ENCODE measurements around the gene DNAL1.
A peak's percentile ranks its signal among the peaks of the same experiment; 100 is the strongest.

The DNAL1 gene

DNA sequence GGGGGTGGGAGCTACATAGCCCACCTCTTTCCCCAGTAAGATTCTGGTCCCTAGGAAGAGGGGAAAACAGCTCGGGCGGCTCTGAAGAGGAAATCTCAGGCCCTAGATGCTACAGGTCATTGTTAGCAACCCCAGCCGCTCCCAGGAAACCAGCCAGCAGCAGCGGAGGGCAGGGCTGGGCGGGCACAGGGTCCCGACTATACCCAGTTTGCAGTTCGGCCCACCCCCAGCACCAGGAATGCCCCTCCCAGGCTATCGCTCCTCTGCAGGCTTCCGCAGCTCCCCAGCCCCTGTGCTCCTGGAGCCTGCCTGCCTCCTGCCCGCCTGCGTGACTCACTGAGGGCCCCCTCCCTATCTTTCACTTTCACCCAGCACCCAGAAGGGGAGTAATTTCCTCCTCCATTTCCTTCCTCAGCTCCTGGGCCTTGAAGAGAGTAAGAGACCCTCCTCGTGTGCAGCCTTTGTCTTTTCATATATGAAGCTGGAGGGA is 96.6 kb downstream of the DNAL1 start:
- peak overlapping the region; percentile 74 for H3K4me3 Mint-ChIP-seq
- H3K27ac Mint-ChIP-seq: peak overlapping the region; percentile 91
- peak; percentile 87 for DNase-seq
- peaks cover 28% of the 10 kb centered on the region for H3K36me3 Mint-ChIP-seq
- peaks cover 80% of the 10 kb centered on the region for H3K4me1 Mint-ChIP-seq
- H3K27me3 Mint-ChIP-seq: no peaks in the 10 kb centered on the region
- CTCF ChIA-PET: interaction anchor here (1.2 to 10.9 kb wide), 6 partner anchors 9 to 84 kb away, joined by 3 to 136 read pairs (median 14); a partner anchor contains a TSS
- no peaks in the 10 kb centered on the region for H3K9me3 Mint-ChIP-seq

DNA sequence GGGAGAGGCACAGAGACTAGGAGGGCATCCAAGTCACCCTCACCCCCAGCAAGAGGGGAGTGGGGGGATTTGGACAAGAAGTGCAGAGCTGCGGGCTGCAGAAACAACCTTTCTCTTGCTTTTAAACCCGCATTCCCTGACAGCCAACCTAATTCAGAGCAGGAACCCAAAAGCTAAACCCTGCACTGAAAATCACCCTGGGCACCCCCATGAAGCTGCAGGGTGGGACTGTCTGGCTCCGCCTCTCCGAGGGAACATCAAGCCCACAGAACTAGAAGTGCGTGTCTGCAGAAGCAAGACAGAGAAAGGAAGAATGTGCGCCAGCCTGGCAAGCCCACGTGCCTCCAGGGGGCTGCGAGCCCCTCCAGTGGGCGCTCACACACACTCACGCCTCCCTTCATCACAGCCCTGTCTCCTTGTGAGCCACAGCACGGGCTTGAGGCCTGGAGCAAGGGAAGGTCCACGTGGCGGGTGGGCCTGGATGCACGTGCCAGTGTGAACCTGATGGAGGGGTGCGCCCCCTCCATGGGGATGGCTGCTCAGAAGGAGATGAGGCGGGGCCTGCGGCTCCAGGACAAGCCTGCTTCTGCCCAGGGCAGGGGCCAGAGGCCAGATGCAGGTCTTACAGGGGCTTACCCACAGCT is 97.2 kb downstream of the DNAL1 start:
- Mint-ChIP-seq H3K4me3 (peak overlapping the region; percentile 74), H3K36me3 (peaks cover 24% of the 10 kb centered on the region), H3K9me3 (no peaks in the 10 kb centered on the region), H3K27ac (peak overlapping the region; percentile 91), H3K4me1 (peaks cover 83% of the 10 kb centered on the region), H3K27me3 (no peaks in the 10 kb centered on the region)
- DNase-seq: peak; percentile 64
- CTCF ChIA-PET: interaction anchor here (0.9 to 10.9 kb wide), 7 partner anchors 8 to 87 kb away, joined by 3 to 136 read pairs (median 10); a partner anchor contains a TSS

DNA sequence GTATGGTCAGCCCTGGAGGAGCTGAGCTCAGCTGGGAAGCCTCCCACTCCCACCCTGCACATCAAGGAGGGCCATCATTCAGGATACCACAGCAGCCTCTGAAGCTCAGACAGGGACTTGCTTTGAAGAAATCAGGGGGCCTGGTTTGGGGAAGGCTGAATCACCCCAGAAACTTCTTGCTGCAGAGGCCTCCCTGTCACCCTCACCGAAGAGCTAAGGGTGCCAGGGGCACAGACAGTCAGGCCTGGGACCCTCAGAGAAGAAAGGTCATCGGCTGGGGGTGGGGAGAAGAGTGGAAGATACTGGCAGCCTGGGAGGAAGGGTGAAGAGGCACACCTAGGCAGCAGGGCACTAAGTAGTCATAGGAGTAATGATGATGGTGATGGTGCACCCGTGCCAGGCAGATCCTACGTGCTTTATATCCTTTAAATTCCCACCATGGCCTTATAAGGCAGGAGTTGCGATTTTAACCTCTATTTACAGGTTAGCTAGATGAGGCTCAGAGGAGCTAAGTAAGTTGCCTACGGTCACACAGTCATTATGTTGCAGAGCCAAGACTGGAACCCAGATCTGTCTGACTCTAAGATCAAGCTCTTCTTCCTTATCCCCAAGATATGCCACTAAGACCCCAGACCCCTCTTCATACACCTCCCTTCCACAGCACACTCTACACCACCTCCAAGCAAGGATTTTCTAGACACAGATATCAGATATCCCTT is 97.9 kb downstream of the DNAL1 start:
- H3K27me3 Mint-ChIP-seq: no peaks in the 10 kb centered on the region
- peaks cover 25% of the 10 kb centered on the region for H3K36me3 Mint-ChIP-seq
- peaks cover 87% of the 10 kb centered on the region for H3K4me1 Mint-ChIP-seq
- CTCF ChIA-PET: interaction anchor here (0.9 to 10.9 kb wide), 7 partner anchors 9 to 86 kb away, joined by 3 to 136 read pairs (median 10); a partner anchor contains a TSS
- no peak for DNase-seq
- peak overlapping the region; percentile 91 for H3K27ac Mint-ChIP-seq
- peak overlapping the region; percentile 74 for H3K4me3 Mint-ChIP-seq
- no peaks in the 10 kb centered on the region for H3K9me3 Mint-ChIP-seq

DNA sequence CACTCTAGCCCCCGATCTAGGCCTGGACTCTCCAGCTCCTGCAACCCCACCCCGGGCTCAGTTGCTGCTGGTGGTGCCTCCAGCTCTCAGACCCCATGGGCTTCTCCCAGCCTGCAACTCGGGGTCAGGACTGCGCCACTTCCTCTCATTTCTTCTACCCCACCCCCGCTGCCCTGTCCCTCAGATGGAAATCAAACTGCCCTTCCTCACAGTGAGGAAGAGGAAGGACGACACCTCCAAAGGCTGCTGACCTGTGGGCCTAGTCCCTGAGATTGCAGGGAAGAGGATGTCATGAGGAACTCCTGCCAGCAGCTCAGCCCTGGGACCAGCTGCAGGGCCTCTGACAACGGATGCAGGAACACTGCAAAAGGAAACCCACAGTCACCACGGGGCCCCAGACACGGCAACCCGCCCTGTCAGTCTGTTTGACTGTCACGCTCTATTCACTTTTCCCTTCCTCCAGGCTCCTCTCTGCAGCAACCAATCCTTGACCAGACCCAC is 98.7 kb downstream of the DNAL1 start:
- peaks cover 30% of the 10 kb centered on the region for H3K36me3 Mint-ChIP-seq
- H3K4me1 Mint-ChIP-seq: peaks cover 95% of the 10 kb centered on the region
- H3K9me3 Mint-ChIP-seq: no peaks in the 10 kb centered on the region
- CTCF ChIA-PET: interaction anchor here (1.0 to 10.9 kb wide), 4 partner anchors 13 to 84 kb away, joined by 3 to 136 read pairs (median 66); a partner anchor contains a TSS
- DNase-seq: peak; percentile 76
- H3K27me3 Mint-ChIP-seq: no peaks in the 10 kb centered on the region
- H3K4me3 Mint-ChIP-seq: peak overlapping the region; percentile 74
- peak overlapping the region; percentile 91 for H3K27ac Mint-ChIP-seq

DNA sequence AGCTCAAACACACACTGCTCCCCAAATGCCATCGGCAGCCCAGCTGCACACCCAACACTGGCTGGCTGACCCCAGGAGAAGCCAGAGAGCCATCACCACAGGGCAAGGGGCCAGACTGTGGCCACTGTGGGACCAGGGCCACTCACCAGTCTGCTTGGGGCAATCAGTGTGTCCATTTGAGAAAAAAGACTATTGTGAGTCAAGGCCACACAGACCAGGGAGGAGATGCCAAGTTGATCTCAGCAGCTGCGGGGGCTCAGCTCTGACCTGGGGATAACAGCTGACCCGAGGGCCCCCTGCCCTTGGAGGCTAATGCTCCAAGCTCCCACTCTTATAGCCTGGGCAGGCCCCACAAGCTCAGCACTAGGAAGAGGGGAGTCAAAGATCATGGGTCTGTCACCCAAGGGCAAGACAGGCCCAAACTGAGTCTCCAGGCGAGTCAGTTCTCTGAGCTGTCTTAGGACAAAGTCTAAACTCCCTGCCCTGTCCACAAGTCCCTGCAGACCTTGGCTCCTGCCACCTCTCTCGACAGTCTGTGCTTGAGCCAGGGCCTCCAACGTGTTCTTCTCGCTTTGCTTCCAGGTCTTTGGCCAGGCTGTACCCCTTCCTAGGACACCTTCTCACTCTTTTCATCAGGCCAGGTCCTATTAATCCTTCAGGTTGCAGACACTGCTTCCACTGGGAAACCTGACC is 99.5 kb downstream of the DNAL1 start:
- no peak for DNase-seq
- H3K9me3 Mint-ChIP-seq: no peaks in the 10 kb centered on the region
- peak overlapping the region; percentile 74 for H3K4me3 Mint-ChIP-seq
- H3K4me1 Mint-ChIP-seq: peaks cover 99% of the 10 kb centered on the region
- no peaks in the 10 kb centered on the region for H3K27me3 Mint-ChIP-seq
- CTCF ChIA-PET: interaction anchor here (0.5 to 10.9 kb wide), 4 partner anchors 12 to 81 kb away, joined by 3 to 136 read pairs (median 66); a partner anchor contains a TSS
- H3K27ac Mint-ChIP-seq: peak overlapping the region; percentile 91
- H3K36me3 Mint-ChIP-seq: peaks cover 30% of the 10 kb centered on the region

DNA sequence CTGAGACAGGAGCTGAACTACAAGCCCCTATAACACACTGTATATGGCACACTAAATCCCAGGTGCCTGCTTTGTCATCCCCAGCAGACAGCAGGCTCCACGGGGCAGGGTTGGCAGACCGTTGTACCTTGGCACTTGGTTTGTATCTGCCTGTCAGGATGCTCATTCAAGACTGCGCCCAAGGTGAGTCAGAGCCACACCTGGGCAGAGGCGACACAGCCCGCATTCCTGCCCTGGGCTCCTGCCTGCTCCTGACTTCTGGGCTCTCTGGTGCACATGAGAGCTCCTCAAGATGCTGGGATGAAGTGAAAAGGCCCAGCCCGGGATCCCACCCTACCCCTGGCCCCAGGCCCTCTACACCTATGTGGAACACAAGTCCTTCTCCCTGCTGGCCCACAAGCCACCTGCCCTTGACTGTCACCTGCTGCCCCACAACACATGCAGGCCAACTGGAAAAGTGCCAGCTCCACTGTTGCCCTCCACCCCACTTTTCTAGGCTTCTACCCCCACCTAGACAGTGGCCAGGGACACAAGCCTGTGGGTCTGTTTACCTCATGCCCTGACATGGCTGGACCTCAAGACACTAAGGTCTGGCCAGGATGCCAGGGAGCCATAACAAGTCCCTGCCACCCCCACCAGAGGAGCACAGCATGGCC is 100.2 kb downstream of the DNAL1 start:
- H3K9me3 Mint-ChIP-seq: no peaks in the 10 kb centered on the region
- CTCF ChIA-PET: interaction anchor here (0.5 to 10.9 kb wide), 3 partner anchors 12 to 71 kb away, joined by 3 to 136 read pairs (median 115); a partner anchor contains a TSS
- H3K27ac Mint-ChIP-seq: peak overlapping the region; percentile 91
- DNase-seq: no peak
- peaks cover 27% of the 10 kb centered on the region for H3K36me3 Mint-ChIP-seq
- peaks cover 100% of the 10 kb centered on the region for H3K4me1 Mint-ChIP-seq
- H3K27me3 Mint-ChIP-seq: no peaks in the 10 kb centered on the region
- H3K4me3 Mint-ChIP-seq: peak overlapping the region; percentile 74

DNA sequence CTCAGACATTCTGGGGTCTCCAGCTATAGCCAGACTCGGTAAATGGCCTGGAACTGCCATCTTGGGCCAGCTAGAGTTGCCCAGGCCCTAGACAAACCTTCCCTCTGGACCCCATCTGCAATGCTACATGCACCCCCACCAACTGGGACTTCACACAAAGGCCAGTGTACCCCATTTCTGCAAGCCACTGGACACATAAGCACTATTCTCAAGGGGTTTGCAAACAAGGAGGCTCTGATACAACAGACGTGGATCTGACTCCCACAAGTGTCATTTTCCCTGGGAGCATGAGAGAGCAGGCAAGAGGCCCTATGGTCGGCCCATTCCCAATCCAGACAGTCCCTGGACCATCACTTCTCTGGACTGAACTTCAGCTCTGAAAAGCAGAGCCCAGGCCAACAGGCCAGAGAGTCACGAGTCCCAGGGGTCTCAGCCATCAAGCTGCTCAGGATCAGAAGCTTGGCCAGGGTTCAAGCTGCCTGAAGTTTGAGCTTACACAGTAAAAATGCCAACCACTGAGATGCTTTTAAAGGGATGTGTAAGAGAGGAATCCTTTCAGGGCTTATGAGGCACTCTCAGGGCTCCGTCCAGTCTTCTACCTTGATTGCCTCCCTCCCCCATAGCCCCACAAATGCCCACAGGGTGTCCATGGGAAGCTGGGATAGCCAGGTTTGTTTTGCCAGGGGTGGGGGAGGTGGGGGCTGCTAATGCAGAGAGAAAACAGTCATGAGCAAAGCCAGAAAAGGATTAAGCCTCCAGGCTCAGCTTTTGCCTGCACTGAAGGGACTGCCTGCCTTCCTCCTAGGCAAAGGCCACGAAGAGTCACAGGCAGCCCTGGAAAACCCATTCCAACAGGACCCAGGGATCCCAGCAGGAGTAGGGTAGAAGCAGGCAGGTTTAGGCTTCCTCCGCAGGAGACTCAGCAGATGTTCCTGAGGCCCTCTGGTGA is 101.1 kb downstream of the DNAL1 start:
- H3K4me1 Mint-ChIP-seq: peaks cover 100% of the 10 kb centered on the region
- no peaks in the 10 kb centered on the region for H3K9me3 Mint-ChIP-seq
- H3K4me3 Mint-ChIP-seq: no peak overlapping the region
- H3K27me3 Mint-ChIP-seq: no peaks in the 10 kb centered on the region
- H3K27ac Mint-ChIP-seq: peak overlapping the region; percentile 91
- peaks cover 27% of the 10 kb centered on the region for H3K36me3 Mint-ChIP-seq
- CTCF ChIA-PET: interaction anchor here (0.9 to 10.9 kb wide), 6 partner anchors 11 to 81 kb away, joined by 3 to 136 read pairs (median 6); a partner anchor contains a TSS
- no peak for DNase-seq

DNA sequence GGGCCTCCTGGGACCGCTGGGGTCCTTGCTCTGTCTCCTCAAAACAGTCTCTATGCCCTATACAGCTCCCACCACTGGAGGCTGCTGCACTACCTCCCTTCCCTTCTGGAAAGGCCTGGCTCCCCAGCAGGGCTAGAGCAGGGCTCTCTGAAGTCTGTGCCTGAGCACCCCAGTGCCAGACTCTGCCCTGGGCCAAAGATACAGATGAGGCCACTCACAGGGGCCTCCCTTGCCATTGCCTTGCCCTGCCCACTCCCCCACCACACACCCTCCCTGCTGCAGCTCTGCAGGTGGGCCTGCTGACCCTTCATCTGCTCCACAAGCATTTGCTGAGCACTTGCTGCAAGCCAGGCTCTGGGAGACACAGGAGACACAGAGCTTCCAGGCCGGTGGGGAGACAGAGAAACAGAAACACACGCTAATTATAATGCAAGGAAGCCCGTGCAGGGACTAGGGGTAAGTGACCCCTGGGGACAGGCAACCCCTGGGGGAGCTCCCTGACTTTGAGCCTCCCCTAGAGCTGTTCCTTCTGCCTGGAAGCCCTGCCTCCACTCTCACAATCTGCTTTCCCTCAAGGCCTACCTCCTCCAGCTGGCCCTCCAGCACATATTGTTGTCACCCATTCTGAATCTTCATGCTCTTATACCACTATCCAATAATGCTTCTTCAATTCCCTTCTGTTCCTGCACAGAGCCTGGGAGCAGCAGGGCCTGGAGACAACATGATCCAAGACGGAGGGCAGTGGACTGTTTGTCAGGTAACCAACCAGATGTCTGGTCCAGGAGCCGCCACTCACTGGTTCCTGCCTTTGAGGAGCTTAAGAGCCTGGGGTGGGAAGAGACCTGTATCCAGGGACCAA is 102.0 kb downstream of the DNAL1 start:
- Mint-ChIP-seq H3K4me3 (no peak overlapping the region), H3K36me3 (peaks cover 31% of the 10 kb centered on the region), H3K27ac (peak overlapping the region; percentile 91)

DNA sequence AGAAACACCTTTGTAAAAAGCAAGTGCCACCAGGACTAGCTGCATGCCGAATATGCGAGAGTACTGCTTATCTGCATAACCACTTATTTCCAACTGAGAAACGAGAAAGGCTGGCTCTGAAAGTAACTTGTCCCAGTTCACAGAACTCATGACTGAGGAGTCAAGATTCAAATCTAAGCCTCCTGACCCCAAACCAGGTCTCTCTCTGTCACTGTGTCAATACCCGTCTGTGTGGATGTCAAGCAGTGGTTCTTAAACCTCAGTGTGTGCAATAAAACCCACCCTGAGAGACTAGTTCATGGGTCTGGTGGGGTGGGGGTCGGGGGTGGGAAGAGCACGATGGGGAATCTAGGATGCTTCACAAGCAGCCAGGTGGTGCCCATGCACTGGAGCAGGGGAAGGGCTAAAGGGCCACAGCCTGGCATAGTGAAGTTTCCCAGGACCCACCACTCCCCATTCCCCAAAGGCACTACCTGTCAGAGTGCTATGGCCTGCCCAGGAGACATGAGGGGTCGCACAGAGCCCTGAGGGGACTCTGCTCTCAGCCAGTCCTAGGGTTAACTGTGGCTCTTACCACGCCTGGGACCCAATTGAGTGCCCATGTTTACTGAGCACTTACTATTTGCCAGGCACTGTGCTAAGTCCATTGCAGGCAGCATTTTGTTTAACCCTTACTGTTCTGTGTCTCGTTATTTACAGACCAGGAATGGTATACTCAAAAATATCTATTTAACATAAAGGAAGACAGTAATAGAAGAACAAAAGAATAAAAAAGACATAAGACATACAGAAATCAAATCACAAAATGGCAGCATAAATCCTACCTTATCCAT is 102.8 kb downstream of the DNAL1 start:
- H3K36me3 Mint-ChIP-seq: peaks cover 37% of the 10 kb centered on the region
- peaks cover 100% of the 10 kb centered on the region for H3K4me1 Mint-ChIP-seq
- H3K4me3 Mint-ChIP-seq: no peak overlapping the region
- H3K27me3 Mint-ChIP-seq: no peaks in the 10 kb centered on the region
- no peak for DNase-seq
- peak overlapping the region; percentile 91 for H3K27ac Mint-ChIP-seq
- H3K9me3 Mint-ChIP-seq: no peaks in the 10 kb centered on the region
- CTCF ChIA-PET: interaction anchor here (0.6 to 10.9 kb wide), 8 partner anchors 9 to 251 kb away, joined by 3 to 136 read pairs (median 5); a partner anchor contains a TSS

More for the DNA sequence above, 102.0 kb downstream of the DNAL1 start:
- no peaks in the 10 kb centered on the region for H3K9me3 Mint-ChIP-seq
- CTCF ChIA-PET: interaction anchor here (0.6 to 10.9 kb wide), 6 partner anchors 10 to 251 kb away, joined by 3 to 136 read pairs (median 6); a partner anchor contains a TSS
- H3K4me1 Mint-ChIP-seq: peaks cover 100% of the 10 kb centered on the region
- H3K27me3 Mint-ChIP-seq: no peaks in the 10 kb centered on the region
- no peak for DNase-seq

DNA sequence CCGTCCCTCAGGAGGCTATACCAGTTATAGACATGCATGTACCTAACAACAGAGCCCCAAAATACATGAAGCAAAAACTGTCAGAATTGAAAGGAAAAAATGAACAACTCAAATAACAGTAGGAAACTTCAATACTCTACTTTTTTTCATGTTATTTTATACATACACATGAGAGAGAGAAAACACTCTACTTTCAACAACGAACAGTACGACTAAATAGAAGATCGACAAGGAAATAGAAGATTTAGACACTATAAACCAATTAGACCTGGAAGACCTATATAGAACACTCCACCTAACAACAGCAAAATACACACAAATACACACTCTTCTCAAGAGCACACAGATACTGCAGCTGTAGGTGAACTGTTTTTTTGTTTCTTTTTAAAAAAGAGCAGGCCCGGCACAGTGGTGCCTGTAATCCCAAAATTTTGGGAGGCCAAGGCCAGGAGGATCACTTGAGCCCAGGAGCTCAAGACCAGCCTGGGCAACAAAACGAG is 104.1 kb downstream of the DNAL1 start:
- H3K27me3 Mint-ChIP-seq: no peaks in the 10 kb centered on the region
- CTCF ChIA-PET: interaction anchor here (1.2 to 2.5 kb wide), 6 partner anchors 10 to 79 kb away, joined by 3 to 13 read pairs (median 4); a partner anchor contains a TSS
- H3K36me3 Mint-ChIP-seq: peaks cover 30% of the 10 kb centered on the region
- peaks cover 100% of the 10 kb centered on the region for H3K4me1 Mint-ChIP-seq
- peak overlapping the region; percentile 7 for H3K4me3 Mint-ChIP-seq
- peak overlapping the region; percentile 49 for H3K27ac Mint-ChIP-seq
- H3K9me3 Mint-ChIP-seq: no peaks in the 10 kb centered on the region
- DNase-seq: no peak
